Measurements from ENCODE around the gene TRIM32. TPM values are rescaled to one million over a fixed set of nuclear protein-coding genes. Genes with fewer than 3 reads are reported as not detected.

TRIM32 gene
- total RNA-seq, 1 experiment from 2014 or later: 20.2 TPM

- Histone ChIP-seq H3K27me3 (ENCODE audit: control insufficient read depth, insufficient read depth, low read length) (no peaks in the 10 kb centered on the region), H3K36me3 (ENCODE audit: control insufficient read depth, insufficient read depth, low read length) (no peaks in the 10 kb centered on the region), H3K27ac (ENCODE audit: low read length) (no peak overlapping the region), H3K4me1 (ENCODE audit: control insufficient read depth, insufficient read depth, low read length) (no peaks in the 10 kb centered on the region; the same call in 1 of the 2 replicates), H3K4me3 (ENCODE audit: low read depth in 2 of 2, low read length in 2 of 2) (no peak overlapping the region), H3K9me3 (ENCODE audit: control insufficient read depth, insufficient read depth, low read depth, low read length) (no peaks in the 10 kb centered on the region)
- no peak for ATAC-seq
- TF ChIP-seq CTCF (IDR thresholded peaks at IDR 0.05) (no peak), POLR2AphosphoS5 (IDR thresholded peaks at IDR 0.05; ENCODE audit: low read depth, low read length) (no peak), SIN3A (IDR thresholded peaks at IDR 0.05; ENCODE audit: borderline replicate concordance, insufficient read depth, low read depth, low read length) (no peak), REST (IDR thresholded peaks at IDR 0.05; ENCODE audit: insufficient read depth in 1 of 2, low read depth in 2 of 2, low read length in 1 of 2) (no peak), TCF7L2 (IDR thresholded peaks at IDR 0.05; ENCODE audit: low read depth, low read length) (no peak)
- no TSS peak for BruUV-seq (replicated peaks)
- DNase-seq (ENCODE audit: low read depth, low spot score): no peak
- ChIA-PET CTCF (no interaction called here), POLR2A (no interaction called here)
- intact Hi-C loops (cut with micrococcal nuclease; ENCODE audit: unreplicated experiment): no loop called here
- in situ Hi-C loops (cut with HindIII; ENCODE audit: low pct_unique_long_range_greater_than_20kb, low sequenced_read_pairs): no loop called here
These were observed 33.6 kb upstream of the TRIM32 start for GRCh38 chr9:116653348-116654058.

- no peak for DNase-seq (ENCODE audit: low read depth, low spot score)
- no peak overlapping the region for H3K27ac ChIP-seq (ENCODE audit: low read length)
- ATAC-seq: no peak
- no TSS peak for BruUV-seq (replicated peaks)
- POLR2A ChIA-PET: no interaction called here
- no peak overlapping the region for H3K4me3 ChIP-seq (ENCODE audit: low read depth in 2 of 2, low read length in 2 of 2)
- CTCF ChIA-PET: no interaction called here
- in situ Hi-C loops (cut with HindIII; ENCODE audit: low pct_unique_long_range_greater_than_20kb, low sequenced_read_pairs) (no loop called here), intact Hi-C loops (cut with micrococcal nuclease; ENCODE audit: unreplicated experiment) (no loop called here)
- H3K4me1 ChIP-seq (ENCODE audit: control insufficient read depth, insufficient read depth, low read length): no peaks in the 10 kb centered on the region; the same call in 1 of the 2 replicates
- no peaks in the 10 kb centered on the region for H3K27me3 ChIP-seq (ENCODE audit: control insufficient read depth, insufficient read depth, low read length)
- no peaks in the 10 kb centered on the region for H3K36me3 ChIP-seq (ENCODE audit: control insufficient read depth, insufficient read depth, low read length)
- TF ChIP-seq REST (IDR thresholded peaks at IDR 0.05; ENCODE audit: insufficient read depth in 1 of 2, low read depth in 2 of 2, low read length in 1 of 2): no peak
- no peak for TF ChIP-seq CTCF (IDR thresholded peaks at IDR 0.05)
- TF ChIP-seq SIN3A (IDR thresholded peaks at IDR 0.05; ENCODE audit: borderline replicate concordance, insufficient read depth, low read depth, low read length): no peak
- TF ChIP-seq TCF7L2 (IDR thresholded peaks at IDR 0.05; ENCODE audit: low read depth, low read length): no peak
- TF ChIP-seq POLR2AphosphoS5 (IDR thresholded peaks at IDR 0.05; ENCODE audit: low read depth, low read length): no peak
- H3K9me3 ChIP-seq (ENCODE audit: control insufficient read depth, insufficient read depth, low read depth, low read length): no peaks in the 10 kb centered on the region
These were observed 33.1 kb upstream of the TRIM32 start for GRCh38 chr9:116654059-116654355.
